GM12892 (cell line): ENCODE data around the gene BPTF.

Experiments used
- POLR2A ChIP-seq: IDR thresholded peaks from 2 replicates; pipeline ENCODE4 v1.6.1; 2011; ENCODE audit warnings: low read depth, low read length, control low read depth
- POLR2AphosphoS5 ChIP-seq: IDR thresholded peaks from 2 replicates; pipeline ENCODE4 v1.6.1; 2011; ENCODE audit warnings: low read depth, low read length, control low read depth
- TAF1 ChIP-seq: IDR thresholded peaks from 2 replicates; pipeline ENCODE4 v1.6.1; 2011; ENCODE audit warnings: low read depth, mild to moderate bottlenecking, control low read depth, low read length, borderline replicate concordance

- TF ChIP-seq POLR2AphosphoS5, result no peak
- TF ChIP-seq POLR2A, result no peak
- TF ChIP-seq TAF1, result no peak
Measured at GRCh38 chr17:67833946-67834631, 8.8 kb downstream of the BPTF start.
